H1 (cell line): ENCODE data around the gene DKK2. TPM values are rescaled to one million over a fixed set of nuclear protein-coding genes. Genes with fewer than 3 reads are reported as not detected.

ENCODE experiments used
- CTCF ChIA-PET: fragments of 300-600 bp; sonication (Branson Sonifier 250); formaldehyde crosslinking; loops from one replicate; lab custom pipeline; 2021; ENCODE audit not compliant: partially characterized antibody; lab: Charles Lee
- POLR2A ChIA-PET: fragments of 300-600 bp; sonication (Branson Sonifier 250); formaldehyde crosslinking; loops from one replicate; lab custom pipeline; 2021; ENCODE audit warnings: inconsistent platforms; ENCODE audit not compliant: partially characterized antibody; lab: Charles Lee
- DNase-seq, 2 experiments: peaks; one replicate each; pipeline versions ENCODE4 v3.0.0 to v3.0.0-alpha.2; 2010 to 2022; ENCODE audit warnings: low spot score in 2 of 2, low read depth in 1 of 2, mixed read lengths in 1 of 2
- FAIRE-seq: peaks from 2 replicates; lab custom pipeline; 2011; peaks lifted over from hg19 to GRCh38; lab: Jason Lieb, UNC
- H2AFZ ChIP-seq: 2 replicates; pipeline ENCODE4 v1.8.1; 2012; ENCODE audit warnings: low read length, inconsistent platforms
- H2AK5ac ChIP-seq: 2 replicates; pipeline ENCODE4 v1.6.1; 2013; ENCODE audit warnings: low read depth, low read length
- H2BK120ac ChIP-seq: replicated peaks from 2 replicates; pipeline ENCODE3; 2013; ENCODE audit warnings: low read depth, low read length, inconsistent platforms
- H2BK12ac ChIP-seq: 2 replicates; pipeline ENCODE4 v1.6.1; 2013; ENCODE audit warnings: low read depth, low read length
- H2BK15ac ChIP-seq: 2 replicates; pipeline ENCODE4 v1.6.1; 2013; ENCODE audit warnings: low read length
- H2BK20ac ChIP-seq: 2 replicates; pipeline ENCODE4 v1.6.1; 2013; ENCODE audit warnings: low read length
- H2BK5ac ChIP-seq: 2 replicates; pipeline ENCODE4 v1.6.1; 2013; ENCODE audit warnings: low read depth, low read length
- H3K14ac ChIP-seq: 2 replicates; pipeline ENCODE4 v1.6.1; 2013; ENCODE audit warnings: inconsistent platforms; ENCODE audit not compliant: insufficient read length
- H3K18ac ChIP-seq: 2 replicates; pipeline ENCODE4 v1.6.1; 2013; ENCODE audit warnings: low read length; ENCODE audit errors: extremely low read depth
- H3K23ac ChIP-seq: 2 replicates; pipeline ENCODE4 v1.6.1; 2013; ENCODE audit warnings: inconsistent platforms; ENCODE audit not compliant: insufficient read length
- H3K23me2 ChIP-seq: 2 replicates; pipeline ENCODE4 v1.6.1; 2013; ENCODE audit warnings: low read depth, low read length
- H3K27ac ChIP-seq: 2 replicates; pipeline ENCODE4 v1.6.1; 2011; ENCODE audit warnings: low read depth, low read length, inconsistent platforms
- H3K27me3 ChIP-seq, 4 experiments: replicated peaks in 1 of 4; 1 replicate in 1 of 4; 2 replicates in 3 of 4; pipeline versions ENCODE4 v1.6.1 to v1.8.1; 2011 to 2013; ENCODE audit warnings: low read length in 3 of 4, mild to moderate bottlenecking in 3 of 4, inconsistent platforms in 2 of 4, mixed read lengths in 2 of 4, moderate library complexity in 1 of 4; ENCODE audit not compliant: control insufficient read depth in 3 of 4, insufficient read depth in 3 of 4; ENCODE audit errors: extremely low read depth in 1 of 4
- H3K36me3 ChIP-seq, 4 experiments: 2 replicates each; pipeline versions ENCODE4 v1.6.1 to v1.8.1; 2011 to 2013; ENCODE audit warnings: mild to moderate bottlenecking in 4 of 4, low read length in 3 of 4, moderate library complexity in 2 of 4, control low read depth in 1 of 4, inconsistent platforms in 1 of 4; ENCODE audit not compliant: insufficient read depth in 4 of 4, control insufficient read depth in 2 of 4
- H3K4ac ChIP-seq: replicated peaks from 2 replicates; pipeline ENCODE3; 2013; ENCODE audit warnings: low read length, low read depth, mixed read lengths, inconsistent platforms; ENCODE audit not compliant: insufficient read length
- H3K4me1 ChIP-seq, 4 experiments: replicated peaks in 1 of 4; 1 replicate in 1 of 4; 2 replicates in 3 of 4; pipeline versions ENCODE4 v1.6.1 to v1.8.1; 2011 to 2013; ENCODE audit warnings: low read length in 3 of 4, inconsistent platforms in 2 of 4, mixed read lengths in 1 of 4; ENCODE audit not compliant: insufficient read depth in 4 of 4, control insufficient read depth in 3 of 4
- H3K4me2 ChIP-seq, 2 experiments: 2 replicates each; pipeline versions ENCODE4 v1.6.1 to v1.8.1; 2011 to 2013; ENCODE audit warnings: low read depth in 2 of 2, low read length in 2 of 2, control low read depth in 1 of 2, inconsistent platforms in 1 of 2, mild to moderate bottlenecking in 1 of 2; ENCODE audit not compliant: insufficient read depth in 1 of 2
- H3K4me3 ChIP-seq, 4 experiments: fragments of 200-600, 300-600 bp in 1 of 4; sonication (generic), shearing (Covaris generic), sonication (Bioruptor Twin) in 1 of 4; 2 replicates each; pipeline versions ENCODE4 v1.5.1 to v1.8.1; 2011 to 2016; ENCODE audit warnings: low read length in 4 of 4, low read depth in 3 of 4, control low read depth in 2 of 4, inconsistent platforms in 2 of 4, mild to moderate bottlenecking in 2 of 4, mixed read lengths in 1 of 4, moderate library complexity in 1 of 4; ENCODE audit not compliant: insufficient read depth in 2 of 4; ENCODE audit errors: extremely low read depth in 1 of 4
- H3K56ac ChIP-seq: replicated peaks from 2 replicates; pipeline ENCODE3; 2013; ENCODE audit warnings: low read depth, mild to moderate bottlenecking, mixed read lengths, low read length, inconsistent platforms; ENCODE audit not compliant: insufficient read length
- H3K79me1 ChIP-seq: 2 replicates; pipeline ENCODE4 v1.6.1; 2013; ENCODE audit warnings: low read depth, low read length, control low read depth
- H3K79me2 ChIP-seq, 2 experiments: 2 replicates each; pipeline versions ENCODE4 v1.6.1 to v1.8.1; 2012 to 2013; ENCODE audit warnings: low read length in 2 of 2, mild to moderate bottlenecking in 2 of 2, inconsistent platforms in 1 of 2; ENCODE audit not compliant: insufficient read depth in 2 of 2, control insufficient read depth in 1 of 2
- H3K9ac ChIP-seq, 4 experiments: replicated peaks in 1 of 4; 1 replicate in 1 of 4; 2 replicates in 3 of 4; pipeline versions ENCODE4 v1.6.1 to v1.8.1; 2011 to 2013; ENCODE audit warnings: low read depth in 3 of 4, low read length in 3 of 4, control low read depth in 2 of 4, mild to moderate bottlenecking in 2 of 4, moderate library complexity in 2 of 4, inconsistent platforms in 1 of 4; ENCODE audit errors: extremely low read depth in 1 of 4
- H3K9me3 ChIP-seq, 2 experiments: 2 replicates each; pipeline versions ENCODE4 v1.6.1 to v1.8.1; 2012 to 2013; ENCODE audit warnings: mild to moderate bottlenecking in 2 of 2, moderate library complexity in 2 of 2, control low read depth in 1 of 2, inconsistent platforms in 1 of 2, low read depth in 1 of 2, low read length in 1 of 2, mixed read lengths in 1 of 2; ENCODE audit not compliant: insufficient read depth in 2 of 2
- H4K20me1 ChIP-seq, 2 experiments: replicated peaks in 1 of 2; 2 replicates each; pipeline versions ENCODE3 to v1.8.1; 2011 to 2013; ENCODE audit warnings: inconsistent platforms in 2 of 2, low read length in 2 of 2, mild to moderate bottlenecking in 1 of 2; ENCODE audit not compliant: insufficient read depth in 2 of 2, control insufficient read depth in 1 of 2
- H4K5ac ChIP-seq: 2 replicates; pipeline ENCODE4 v1.6.1; 2013; ENCODE audit warnings: low read length, low read depth, mixed read lengths, inconsistent platforms; ENCODE audit not compliant: insufficient read length
- H4K8ac ChIP-seq: 2 replicates; pipeline ENCODE4 v1.8.0; 2013; ENCODE audit warnings: mild to moderate bottlenecking, moderate library complexity, low read length, inconsistent platforms; ENCODE audit not compliant: insufficient read depth; ENCODE audit errors: extremely low read depth
- H4K91ac ChIP-seq: replicated peaks from 2 replicates; pipeline ENCODE3; 2013; ENCODE audit warnings: low read length, mixed read lengths, inconsistent platforms; ENCODE audit not compliant: insufficient read length
- CHD1 ChIP-seq: IDR thresholded peaks from 2 replicates; pipeline ENCODE4 v1.6.1; 2012; ENCODE audit warnings: low read depth, low read length, improper control_type of control experiment
- EP300 ChIP-seq, 2 experiments: IDR thresholded peaks; 1 replicate in 1 of 2; 2 replicates in 1 of 2; pipeline ENCODE4 v1.6.1; 2011 to 2012; ENCODE audit warnings: low read depth in 2 of 2, low read length in 2 of 2, mild to moderate bottlenecking in 2 of 2, borderline replicate concordance in 1 of 2, inconsistent platforms in 1 of 2, moderate library complexity in 1 of 2
- GABPA ChIP-seq: IDR thresholded peaks from 2 replicates; pipeline ENCODE4 v1.6.1; 2011; ENCODE audit warnings: mild to moderate bottlenecking, low read length, moderate library complexity, borderline replicate concordance; ENCODE audit not compliant: insufficient read depth
- KDM5A ChIP-seq: fragments of 200-600 bp; IDR thresholded peaks from 2 replicates; pipeline ENCODE4 v1.7.1; 2012; ENCODE audit warnings: mild to moderate bottlenecking, low read length, inconsistent platforms, mixed read lengths
- POLR2AphosphoS5 ChIP-seq: IDR thresholded peaks from 2 replicates; pipeline ENCODE4 v1.6.1; 2011; ENCODE audit warnings: low read depth, low read length
- RBBP5 ChIP-seq: IDR thresholded peaks from 2 replicates; pipeline ENCODE4 v1.7.1; 2012; ENCODE audit warnings: low read depth, mild to moderate bottlenecking, inconsistent platforms, low read length, moderate library complexity, borderline replicate concordance
- SIN3A ChIP-seq, 2 experiments: IDR thresholded peaks in 1 of 2; conservative IDR thresholded peaks in 1 of 2; 2 replicates each; pipeline ENCODE4 v1.6.1; 2011 to 2012; ENCODE audit warnings: low read length in 2 of 2, improper control_type of control experiment in 1 of 2, low read depth in 1 of 2, mild to moderate bottlenecking in 1 of 2
- TBP ChIP-seq: IDR thresholded peaks from 2 replicates; pipeline ENCODE4 v1.6.1; 2011; ENCODE audit warnings: low read depth, low read length, improper control_type of control experiment
- TCF12 ChIP-seq: IDR thresholded peaks from 2 replicates; pipeline ENCODE4 v1.6.1; 2011; ENCODE audit warnings: low read depth, mild to moderate bottlenecking, low read length
- YY1 ChIP-seq: IDR thresholded peaks from 2 replicates; pipeline ENCODE4 v1.6.1; 2011; ENCODE audit warnings: low read depth, mild to moderate bottlenecking, low read length
- WGBS, 2 experiments: shearing (Covaris generic) in 1 of 2; methylation state at CpG; one replicate each; pipeline versions ENCODE4 v1.1.6 to v1.1.7; 2013 to 2015; ENCODE audit warnings: low lambda C conversion rate in 2 of 2, mixed read lengths in 2 of 2, inconsistent platforms in 1 of 2, low coverage in 1 of 2, missing lambda C conversion rate in 1 of 2; ENCODE audit not compliant: insufficient replicate concordance in 2 of 2, insufficient coverage in 1 of 2, insufficient read length in 1 of 2; ENCODE audit errors: extremely low coverage in 1 of 2, missing lambda C conversion rate in 1 of 2; 5-methylcytosine and 5-hydroxymethylcytosine counted together
- polyA plus RNA-seq, 7 experiments: library from polyadenylated mRNA; depleted of rRNA in 3 of 7; stranded (reverse) in 5 of 7; unstranded in 2 of 7; fragments of >200 nt in 5 of 7; fragments of 200-250 nt in 2 of 7; gene quantifications; 1 replicate in 5 of 7; 2 replicates in 1 of 7; 4 replicates in 1 of 7; pipeline versions ENCODE4 v1.2.1 to v1.2.3, GENCODE V29; 2011 to 2013; ENCODE audit warnings: missing spikeins in 2 of 7, mixed read lengths in 2 of 7
- total RNA-seq: library from RNA; stranded (reverse); fragmentation: NEBNext Ultra II Directional; extraction: Animal tissue kit (Norgen Biotek cat#: 25700); gene quantifications from 2 replicates; pipeline ENCODE4 v1.2.1, GENCODE V29; 2021
- TF ChIP-seq, protein P1 (sequence below): IDR thresholded peaks from 2 replicates; pipeline ENCODE4 v1.6.1; 2012; ENCODE audit warnings: low read length, inconsistent platforms
- TF ChIP-seq, protein P2 (sequence below): IDR thresholded peaks from 2 replicates; pipeline ENCODE4 v1.6.1; 2011; ENCODE audit warnings: low read length, improper control_type of control experiment

The DKK2 gene
- total and polyA plus RNA-seq, 2 of the 8 experiments (the other 6 are each of a cell fraction or from before 2014, with no cell fraction given), result 0.09 to 0.13 TPM

DNA sequence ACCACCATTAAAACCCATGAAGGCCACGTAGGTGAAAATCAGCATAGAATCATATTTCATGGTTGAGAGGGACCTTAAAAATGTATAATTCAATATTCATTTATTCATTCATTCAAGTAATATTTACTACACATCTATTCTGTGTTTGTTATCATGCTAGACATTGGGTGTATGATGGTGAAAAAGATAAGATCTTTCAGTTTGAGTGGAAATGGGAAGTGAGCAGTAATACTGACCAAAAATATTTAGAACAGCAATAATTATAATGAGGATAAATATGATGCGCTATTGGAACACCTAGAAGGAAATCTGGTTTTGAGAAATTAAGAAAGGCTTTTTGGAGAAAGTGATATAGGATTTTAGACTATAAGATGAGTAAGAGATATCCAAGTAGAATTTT, 28.0 kb downstream of the DKK2 start:
- no peaks in the 10 kb centered on the region for H3K79me2 ChIP-seq
- POLR2A ChIA-PET, result no interaction called here
- H2BK20ac ChIP-seq, result no peak overlapping the region
- no peaks in the 10 kb centered on the region for H3K4me1 ChIP-seq
- no peak overlapping the region for H3K23ac ChIP-seq
- DNase-seq (no peak), FAIRE-seq (no peak)
- no peak overlapping the region for H3K27ac ChIP-seq
- CTCF ChIA-PET, result no interaction called here
- no peaks in the 10 kb centered on the region for H3K27me3 ChIP-seq
- no peak overlapping the region for H3K4me3 ChIP-seq
- no peak overlapping the region for H2BK120ac ChIP-seq
- no peak overlapping the region for H2BK12ac ChIP-seq
- H3K18ac ChIP-seq, result no peak overlapping the region
- no peaks in the 10 kb centered on the region for H3K23me2 ChIP-seq
- no peak overlapping the region for H2AK5ac ChIP-seq
- no peak overlapping the region for H3K56ac ChIP-seq
- no peak overlapping the region for H4K91ac ChIP-seq
- no peak overlapping the region for H2AFZ ChIP-seq
- no peaks in the 10 kb centered on the region for H4K20me1 ChIP-seq
- no peaks in the 10 kb centered on the region for H3K36me3 ChIP-seq
- H2BK15ac ChIP-seq, result no peak overlapping the region
- no peak overlapping the region for H4K8ac ChIP-seq
- no peak overlapping the region for H4K5ac ChIP-seq
- no peak overlapping the region for H3K9ac ChIP-seq
- H3K14ac ChIP-seq, result no peak overlapping the region
- no peak overlapping the region for H2BK5ac ChIP-seq
- no peak overlapping the region for H3K4me2 ChIP-seq
- H3K4ac ChIP-seq, result no peak overlapping the region
- no peaks in the 10 kb centered on the region for H3K9me3 ChIP-seq
- 86% methylated on average over 2 of the region's 2 CpGs; no CpG with 5 or more reads in 1 of the 2 experiments for WGBS, 2 experiments
- no peaks in the 10 kb centered on the region for H3K79me1 ChIP-seq
- no peak for TF ChIP-seq GABPA
- no peak for TF ChIP-seq YY1
- no peak for TF ChIP-seq TCF12
- TF ChIP-seq SIN3A (conservative IDR thresholded peaks at IDR 0.05 in 1 of 2, IDR thresholded peaks at IDR 0.05 in 1 of 2; ENCODE audit: low read depth in 1 of 2, low read length in 2 of 2), result no peak
- TF ChIP-seq, protein P1, sequence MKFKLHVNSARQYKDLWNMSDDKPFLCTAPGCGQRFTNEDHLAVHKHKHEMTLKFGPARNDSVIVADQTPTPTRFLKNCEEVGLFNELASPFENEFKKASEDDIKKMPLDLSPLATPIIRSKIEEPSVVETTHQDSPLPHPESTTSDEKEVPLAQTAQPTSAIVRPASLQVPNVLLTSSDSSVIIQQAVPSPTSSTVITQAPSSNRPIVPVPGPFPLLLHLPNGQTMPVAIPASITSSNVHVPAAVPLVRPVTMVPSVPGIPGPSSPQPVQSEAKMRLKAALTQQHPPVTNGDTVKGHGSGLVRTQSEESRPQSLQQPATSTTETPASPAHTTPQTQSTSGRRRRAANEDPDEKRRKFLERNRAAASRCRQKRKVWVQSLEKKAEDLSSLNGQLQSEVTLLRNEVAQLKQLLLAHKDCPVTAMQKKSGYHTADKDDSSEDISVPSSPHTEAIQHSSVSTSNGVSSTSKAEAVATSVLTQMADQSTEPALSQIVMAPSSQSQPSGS, result no peak
- no peak for TF ChIP-seq EP300 (IDR thresholded peaks at IDR 0.05; ENCODE audit: borderline replicate concordance in 1 of 2, low read depth in 2 of 2, low read length in 2 of 2)
- TF ChIP-seq KDM5A, result no peak
- no peak for TF ChIP-seq POLR2AphosphoS5
- TF ChIP-seq TBP, result no peak
- TF ChIP-seq RBBP5, result no peak
- TF ChIP-seq CHD1, result no peak
- TF ChIP-seq, protein P2, sequence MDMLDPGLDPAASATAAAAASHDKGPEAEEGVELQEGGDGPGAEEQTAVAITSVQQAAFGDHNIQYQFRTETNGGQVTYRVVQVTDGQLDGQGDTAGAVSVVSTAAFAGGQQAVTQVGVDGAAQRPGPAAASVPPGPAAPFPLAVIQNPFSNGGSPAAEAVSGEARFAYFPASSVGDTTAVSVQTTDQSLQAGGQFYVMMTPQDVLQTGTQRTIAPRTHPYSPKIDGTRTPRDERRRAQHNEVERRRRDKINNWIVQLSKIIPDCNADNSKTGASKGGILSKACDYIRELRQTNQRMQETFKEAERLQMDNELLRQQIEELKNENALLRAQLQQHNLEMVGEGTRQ, result no peak
